Measurements from ENCODE around the gene TMEM26. TPM values are rescaled to one million over a fixed set of nuclear protein-coding genes. Genes with fewer than 3 reads are reported as not detected.

Gene TMEM26
- total and polyA plus RNA-seq, 7 experiments from 2014 or later: 0.16 to 0.43 TPM; not detected in 5

- no peaks in the 10 kb centered on the region for H3K36me3 ChIP-seq (ENCODE audit: control insufficient read depth in 2 of 3, insufficient read depth in 3 of 3, low read length in 3 of 3)
- H3K9me3 ChIP-seq (ENCODE audit: control insufficient read depth in 2 of 3, low read length in 3 of 3): no peaks in the 10 kb centered on the region
- H3K27me3 Mint-ChIP-seq: peaks cover 0 to 8% (median 0%) of the 10 kb centered on the region in 5 donors
- H3K27me3 ChIP-seq (ENCODE audit: control insufficient read depth in 2 of 2, insufficient read depth in 2 of 2, low read length in 2 of 2): no peaks in the 10 kb centered on the region
- no peak overlapping the region for H3K4me3 ChIP-seq (ENCODE audit: low read length)
- no peaks in the 10 kb centered on the region for H3K36me3 Mint-ChIP-seq
- ChIA-PET CTCF (no interaction called here), POLR2A (no interaction called here)
- intact Hi-C loops (cut with micrococcal nuclease): no loop called here
- DNase-seq (no peak), ATAC-seq (no peak)
- H3K27ac ChIP-seq (ENCODE audit: low read depth, low read length): no peak overlapping the region
- H3K27ac Mint-ChIP-seq: no peak overlapping the region
- H3K4me1 ChIP-seq (ENCODE audit: control insufficient read depth in 2 of 2, insufficient read depth in 2 of 2, low read length in 2 of 2): no peaks in the 10 kb centered on the region
- no peaks in the 10 kb centered on the region for H3K9me3 Mint-ChIP-seq
- no peak overlapping the region for H3K4me3 Mint-ChIP-seq
- no peaks in the 10 kb centered on the region for H3K4me1 Mint-ChIP-seq
Observed at GRCh38 chr10:61404751-61405150, 48.4 kb downstream of the TMEM26 start.

- H3K36me3 ChIP-seq (ENCODE audit: control insufficient read depth in 2 of 3, insufficient read depth in 3 of 3, low read length in 3 of 3): no peaks in the 10 kb centered on the region
- H3K27me3 ChIP-seq (ENCODE audit: control insufficient read depth in 2 of 2, insufficient read depth in 2 of 2, low read length in 2 of 2): no peaks in the 10 kb centered on the region
- DNase-seq (no peak), ATAC-seq (no peak)
- Mint-ChIP-seq H3K4me1 (peaks cover 2 to 19% (median 9%) of the 10 kb centered on the region in 7 donors), H3K4me3 (no peak overlapping the region), H3K9me3 (no peaks in the 10 kb centered on the region), H3K27me3 (peaks cover 0 to 4% (median 0%) of the 10 kb centered on the region in 5 donors), H3K27ac (no peak overlapping the region), H3K36me3 (peaks cover 0 to 2% (median 0%) of the 10 kb centered on the region in 5 donors)
- ChIA-PET POLR2A (no interaction called here), CTCF (no interaction called here)
- H3K4me1 ChIP-seq (ENCODE audit: control insufficient read depth in 2 of 2, insufficient read depth in 2 of 2, low read length in 2 of 2): no peaks in the 10 kb centered on the region
- intact Hi-C loops (cut with micrococcal nuclease): no loop called here
- H3K27ac ChIP-seq (ENCODE audit: low read depth, low read length): no peak overlapping the region
- H3K4me3 ChIP-seq (ENCODE audit: low read length): no peak overlapping the region
- no peaks in the 10 kb centered on the region for H3K9me3 ChIP-seq (ENCODE audit: control insufficient read depth in 2 of 3, low read length in 3 of 3)
Observed at GRCh38 chr10:61400524-61400923, 52.7 kb downstream of the TMEM26 start.

- Histone ChIP-seq H3K4me1 (ENCODE audit: control insufficient read depth in 2 of 2, insufficient read depth in 2 of 2, low read length in 2 of 2) (no peaks in the 10 kb centered on the region), H3K9me3 (ENCODE audit: control insufficient read depth in 2 of 3, low read length in 3 of 3) (no peaks in the 10 kb centered on the region), H3K4me3 (ENCODE audit: low read length) (no peak overlapping the region), H3K36me3 (ENCODE audit: control insufficient read depth in 2 of 3, insufficient read depth in 3 of 3, low read length in 3 of 3) (no peaks in the 10 kb centered on the region), H3K27ac (ENCODE audit: low read depth, low read length) (no peak overlapping the region), H3K27me3 (ENCODE audit: control insufficient read depth in 2 of 2, insufficient read depth in 2 of 2, low read length in 2 of 2) (no peaks in the 10 kb centered on the region)
- intact Hi-C loops (cut with micrococcal nuclease): no loop called here
- POLR2A ChIA-PET: no interaction called here
- H3K4me3 Mint-ChIP-seq: no peak overlapping the region
- CTCF ChIA-PET: no interaction called here
- no peak for DNase-seq
- H3K27ac Mint-ChIP-seq: no peak overlapping the region
- peaks cover 0 to 2% (median 0%) of the 10 kb centered on the region in 5 donors for H3K36me3 Mint-ChIP-seq
- no peaks in the 10 kb centered on the region for H3K9me3 Mint-ChIP-seq
- peaks cover 2 to 19% (median 9%) of the 10 kb centered on the region in 7 donors for H3K4me1 Mint-ChIP-seq
- no peak for ATAC-seq
- H3K27me3 Mint-ChIP-seq: peaks cover 0 to 4% (median 3%) of the 10 kb centered on the region in 5 donors
Observed at GRCh38 chr10:61399406-61399805, 53.8 kb downstream of the TMEM26 start.

- DNase-seq (no peak), ATAC-seq (no peak)
- peaks cover 0 to 3% (median 0%) of the 10 kb centered on the region in 5 donors for H3K36me3 Mint-ChIP-seq
- no peak overlapping the region for H3K27ac Mint-ChIP-seq
- no peaks in the 10 kb centered on the region for H3K36me3 ChIP-seq (ENCODE audit: control insufficient read depth in 2 of 3, insufficient read depth in 3 of 3, low read length in 3 of 3)
- intact Hi-C loops (cut with micrococcal nuclease): no loop called here
- POLR2A ChIA-PET: no interaction called here
- peaks cover 0 to 11% (median 2%) of the 10 kb centered on the region in 5 donors for H3K27me3 Mint-ChIP-seq
- no peaks in the 10 kb centered on the region for H3K27me3 ChIP-seq (ENCODE audit: control insufficient read depth in 2 of 2, insufficient read depth in 2 of 2, low read length in 2 of 2)
- peaks cover 2 to 19% (median 9%) of the 10 kb centered on the region in 7 donors for H3K4me1 Mint-ChIP-seq
- CTCF ChIA-PET: no interaction called here
- no peak overlapping the region for H3K27ac ChIP-seq (ENCODE audit: low read depth, low read length)
- no peaks in the 10 kb centered on the region for H3K9me3 ChIP-seq (ENCODE audit: control insufficient read depth in 2 of 3, low read length in 3 of 3)
- no peak overlapping the region for H3K4me3 ChIP-seq (ENCODE audit: low read length)
- H3K4me1 ChIP-seq (ENCODE audit: control insufficient read depth in 2 of 2, insufficient read depth in 2 of 2, low read length in 2 of 2): no peaks in the 10 kb centered on the region
- H3K9me3 Mint-ChIP-seq: no peaks in the 10 kb centered on the region
- peak overlapping the region in 5 of 10 donors; percentile 75 to 87 (median 81) for H3K4me3 Mint-ChIP-seq
Observed at GRCh38 chr10:61398366-61399129, 54.6 kb downstream of the TMEM26 start.

GRCh38 chr10:61397175-61397986, 55.8 kb downstream of the TMEM26 start:
- Mint-ChIP-seq H3K9me3 (peaks cover 0 to 2% (median 0%) of the 10 kb centered on the region in 11 donors), H3K27me3 (peaks cover 0 to 18% (median 7%) of the 10 kb centered on the region in 5 donors), H3K36me3 (peaks cover 0 to 3% (median 0%) of the 10 kb centered on the region in 5 donors), H3K4me3 (peak overlapping the region; percentile 60 to 87 (median 80)), H3K4me1 (peaks cover 2 to 19% (median 9%) of the 10 kb centered on the region in 7 donors), H3K27ac (peak overlapping the region in 8 of 9 donors; percentile 4 to 69 (median 35))
- H3K4me1 ChIP-seq (ENCODE audit: control insufficient read depth in 2 of 2, insufficient read depth in 2 of 2, low read length in 2 of 2): no peaks in the 10 kb centered on the region
- H3K9me3 ChIP-seq (ENCODE audit: control insufficient read depth in 2 of 3, low read length in 3 of 3): no peaks in the 10 kb centered on the region
- no peaks in the 10 kb centered on the region for H3K27me3 ChIP-seq (ENCODE audit: control insufficient read depth in 2 of 2, insufficient read depth in 2 of 2, low read length in 2 of 2)
- ChIA-PET POLR2A (no interaction called here), CTCF (no interaction called here)
- DNase-seq: peak in 2 of 9 donors; percentile 5 to 10
- ATAC-seq: peak; percentile 69
- peak overlapping the region; percentile 38 for H3K4me3 ChIP-seq (ENCODE audit: low read length)
- H3K36me3 ChIP-seq (ENCODE audit: control insufficient read depth in 2 of 3, insufficient read depth in 3 of 3, low read length in 3 of 3): no peaks in the 10 kb centered on the region
- H3K27ac ChIP-seq (ENCODE audit: low read depth, low read length): no peak overlapping the region
- intact Hi-C loops (cut with micrococcal nuclease): no loop called here

- Mint-ChIP-seq H3K4me1 (no peaks in the 10 kb centered on the region), H3K4me3 (no peak overlapping the region), H3K27me3 (peaks cover 0 to 23% (median 12%) of the 10 kb centered on the region in 5 donors), H3K36me3 (peaks cover 0 to 3% (median 0%) of the 10 kb centered on the region in 5 donors), H3K9me3 (peaks cover 0 to 5% (median 0%) of the 10 kb centered on the region in 11 donors), H3K27ac (no peak overlapping the region)
- H3K27ac ChIP-seq (ENCODE audit: low read depth, low read length): no peak overlapping the region
- no peaks in the 10 kb centered on the region for H3K9me3 ChIP-seq (ENCODE audit: control insufficient read depth in 2 of 3, low read length in 3 of 3)
- DNase-seq: no peak
- H3K4me1 ChIP-seq (ENCODE audit: control insufficient read depth in 2 of 2, insufficient read depth in 2 of 2, low read length in 2 of 2): no peaks in the 10 kb centered on the region
- intact Hi-C loops (cut with micrococcal nuclease): no loop called here
- H3K36me3 ChIP-seq (ENCODE audit: control insufficient read depth in 2 of 3, insufficient read depth in 3 of 3, low read length in 3 of 3): no peaks in the 10 kb centered on the region
- H3K4me3 ChIP-seq (ENCODE audit: low read length): no peak overlapping the region
- ChIA-PET CTCF (no interaction called here), POLR2A (no interaction called here)
- H3K27me3 ChIP-seq (ENCODE audit: control insufficient read depth in 2 of 2, insufficient read depth in 2 of 2, low read length in 2 of 2): no peaks in the 10 kb centered on the region
- no peak for ATAC-seq
Observed at GRCh38 chr10:61391281-61391680, 61.9 kb downstream of the TMEM26 start.
